Osteoblast (primary cell): ENCODE data around the gene ATXN7. TPM values are rescaled to one million over a fixed set of nuclear protein-coding genes. Genes with fewer than 3 reads are reported as not detected.

Source experiments
- DNase-seq: peaks from one replicate; pipeline ENCODE4 v3.0.0; 2011; ENCODE audit warnings: low spot score, mixed read lengths; ENCODE audit not compliant: insufficient read length; ENCODE audit errors: missing footprints
- H2AFZ ChIP-seq: 2 replicates; pipeline ENCODE4 v1.6.0; 2011; ENCODE audit warnings: mild to moderate bottlenecking, low read length
- H3K27ac ChIP-seq: 2 replicates; pipeline ENCODE4 v1.5.1; 2011; ENCODE audit warnings: mild to moderate bottlenecking, low read depth, low read length, moderate library complexity
- H3K27me3 ChIP-seq: 2 replicates; pipeline ENCODE4 v1.6.0; 2012; ENCODE audit warnings: mild to moderate bottlenecking, control low read depth, inconsistent platforms, low read length, moderate library complexity; ENCODE audit not compliant: insufficient read depth
- H3K36me3 ChIP-seq: 2 replicates; pipeline ENCODE4 v1.5.1; 2011; ENCODE audit warnings: mild to moderate bottlenecking, low read length, control low read depth, moderate library complexity; ENCODE audit not compliant: insufficient read depth
- H3K4me1 ChIP-seq: 2 replicates; pipeline ENCODE4 v1.5.1; 2011; ENCODE audit warnings: mild to moderate bottlenecking, low read length, control low read depth, moderate library complexity; ENCODE audit not compliant: insufficient read depth
- H3K4me2 ChIP-seq: 2 replicates; pipeline ENCODE4 v1.6.0; 2011; ENCODE audit warnings: mild to moderate bottlenecking, low read length; ENCODE audit not compliant: insufficient read depth
- H3K4me3 ChIP-seq: fragments of 200-600 bp; sonication (generic); 3 replicates; pipeline ENCODE4 v1.5.1; 2012; ENCODE audit warnings: mild to moderate bottlenecking, low read length, inconsistent platforms; ENCODE audit not compliant: insufficient read depth
- H3K79me2 ChIP-seq: 2 replicates; pipeline ENCODE4 v1.6.0; 2012; ENCODE audit warnings: mild to moderate bottlenecking, low read length, control low read depth, inconsistent platforms; ENCODE audit not compliant: insufficient read depth
- H3K9me3 ChIP-seq: 2 replicates; pipeline ENCODE4 v1.5.1; 2011; ENCODE audit warnings: low read depth, low read length, control low read depth
- H4K20me1 ChIP-seq: 2 replicates; pipeline ENCODE4 v1.6.0; 2012; ENCODE audit warnings: mild to moderate bottlenecking, low read length, control low read depth; ENCODE audit not compliant: insufficient read depth
- total RNA-seq: library from RNA; depleted of rRNA; stranded (reverse); fragments of >200 nt; gene quantifications from 2 replicates; pipeline ENCODE4 v1.2.3, GENCODE V29; 2012
- TF ChIP-seq, protein P1 (sequence below): IDR thresholded peaks from 2 replicates; pipeline ENCODE4 v1.5.1; 2011; ENCODE audit warnings: mild to moderate bottlenecking, low read depth, low read length, moderate library complexity; ENCODE audit errors: extremely low read depth

ATXN7 gene
- total RNA-seq, 1 donor: 17.0 TPM

DNA sequence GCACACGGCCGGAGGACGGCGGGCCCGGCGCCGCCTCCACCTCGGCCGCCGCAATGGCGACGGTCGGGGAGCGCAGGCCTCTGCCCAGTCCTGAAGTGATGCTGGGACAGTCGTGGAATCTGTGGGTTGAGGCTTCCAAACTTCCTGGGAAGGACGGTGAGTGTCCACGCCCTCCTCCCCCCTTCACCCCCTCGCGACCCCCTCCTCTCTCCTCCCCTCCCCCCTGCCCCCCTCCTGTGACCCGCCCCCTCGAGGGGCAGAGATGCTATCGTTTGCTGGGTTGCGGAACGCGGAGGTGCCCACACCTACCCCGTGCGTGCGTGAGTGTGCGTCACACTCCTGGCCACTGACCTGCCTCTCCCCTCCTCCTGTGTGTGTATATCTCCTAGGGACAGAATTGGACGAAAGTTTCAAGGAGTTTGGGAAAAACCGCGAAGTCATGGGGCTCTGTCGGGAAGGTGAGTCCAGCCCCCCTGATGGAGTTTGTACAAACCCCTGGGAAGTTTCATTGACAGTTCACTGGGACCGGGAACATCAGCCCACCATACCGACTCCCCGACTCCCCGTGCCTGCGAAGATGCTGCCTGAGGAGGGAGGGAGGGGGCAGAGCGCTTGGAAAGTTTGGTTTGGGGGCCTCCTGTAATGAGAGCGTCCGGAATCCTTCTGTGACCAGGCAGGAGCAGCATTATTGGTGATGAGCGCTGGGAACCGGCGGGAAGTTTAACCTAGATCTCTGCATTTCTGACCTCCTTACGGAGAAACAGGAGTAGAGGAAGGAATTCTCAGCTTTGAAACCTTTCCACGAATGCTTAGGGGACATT, 49.3 kb downstream of the ATXN7 start:
- Histone ChIP-seq H3K4me1 (peaks cover 32% of the 10 kb centered on the region), H3K27ac (peak overlapping the region; percentile 91), H4K20me1 (peaks cover 17% of the 10 kb centered on the region), H3K4me3 (peak overlapping the region; percentile 88), H3K4me2 (peak overlapping the region; percentile 87), H3K36me3 (peaks cover 24% of the 10 kb centered on the region), H3K27me3 (no peaks in the 10 kb centered on the region), H3K9me3 (no peaks in the 10 kb centered on the region), H2AFZ (peak overlapping the region; percentile 37), H3K79me2 (peaks cover 71% of the 10 kb centered on the region)
- TF ChIP-seq, protein P1, sequence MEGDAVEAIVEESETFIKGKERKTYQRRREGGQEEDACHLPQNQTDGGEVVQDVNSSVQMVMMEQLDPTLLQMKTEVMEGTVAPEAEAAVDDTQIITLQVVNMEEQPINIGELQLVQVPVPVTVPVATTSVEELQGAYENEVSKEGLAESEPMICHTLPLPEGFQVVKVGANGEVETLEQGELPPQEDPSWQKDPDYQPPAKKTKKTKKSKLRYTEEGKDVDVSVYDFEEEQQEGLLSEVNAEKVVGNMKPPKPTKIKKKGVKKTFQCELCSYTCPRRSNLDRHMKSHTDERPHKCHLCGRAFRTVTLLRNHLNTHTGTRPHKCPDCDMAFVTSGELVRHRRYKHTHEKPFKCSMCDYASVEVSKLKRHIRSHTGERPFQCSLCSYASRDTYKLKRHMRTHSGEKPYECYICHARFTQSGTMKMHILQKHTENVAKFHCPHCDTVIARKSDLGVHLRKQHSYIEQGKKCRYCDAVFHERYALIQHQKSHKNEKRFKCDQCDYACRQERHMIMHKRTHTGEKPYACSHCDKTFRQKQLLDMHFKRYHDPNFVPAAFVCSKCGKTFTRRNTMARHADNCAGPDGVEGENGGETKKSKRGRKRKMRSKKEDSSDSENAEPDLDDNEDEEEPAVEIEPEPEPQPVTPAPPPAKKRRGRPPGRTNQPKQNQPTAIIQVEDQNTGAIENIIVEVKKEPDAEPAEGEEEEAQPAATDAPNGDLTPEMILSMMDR: no peak
- peak; percentile 90 for DNase-seq

DNA sequence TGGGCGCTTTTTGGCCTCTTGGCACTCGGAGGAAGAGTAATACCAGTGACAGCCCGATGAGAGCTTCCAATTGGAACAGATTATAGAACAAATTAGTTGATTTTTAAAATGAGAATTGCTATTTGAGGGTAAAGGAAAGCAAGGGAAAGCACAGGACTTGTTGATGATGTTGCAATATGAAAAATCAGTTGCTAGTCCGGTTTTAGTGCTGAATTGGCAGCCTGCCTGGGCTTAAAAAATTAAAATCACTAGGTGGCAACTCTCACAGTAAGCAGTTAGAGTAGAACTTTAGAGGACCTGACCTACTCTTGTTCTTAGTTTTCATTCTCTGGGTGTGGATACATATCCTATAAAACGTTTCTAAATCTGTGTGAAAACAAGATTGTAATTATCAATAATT, 50.6 kb downstream of the ATXN7 start:
- Histone ChIP-seq H3K4me1 (peaks cover 41% of the 10 kb centered on the region), H3K4me3 (no peak overlapping the region), H4K20me1 (peaks cover 23% of the 10 kb centered on the region), H3K79me2 (peaks cover 75% of the 10 kb centered on the region), H3K27ac (peak overlapping the region; percentile 91), H3K4me2 (peak overlapping the region; percentile 87), H3K27me3 (no peaks in the 10 kb centered on the region), H3K9me3 (no peaks in the 10 kb centered on the region), H2AFZ (no peak overlapping the region), H3K36me3 (peaks cover 31% of the 10 kb centered on the region)
- peak; percentile 42 for DNase-seq
- TF ChIP-seq, protein P1: no peak

DNA sequence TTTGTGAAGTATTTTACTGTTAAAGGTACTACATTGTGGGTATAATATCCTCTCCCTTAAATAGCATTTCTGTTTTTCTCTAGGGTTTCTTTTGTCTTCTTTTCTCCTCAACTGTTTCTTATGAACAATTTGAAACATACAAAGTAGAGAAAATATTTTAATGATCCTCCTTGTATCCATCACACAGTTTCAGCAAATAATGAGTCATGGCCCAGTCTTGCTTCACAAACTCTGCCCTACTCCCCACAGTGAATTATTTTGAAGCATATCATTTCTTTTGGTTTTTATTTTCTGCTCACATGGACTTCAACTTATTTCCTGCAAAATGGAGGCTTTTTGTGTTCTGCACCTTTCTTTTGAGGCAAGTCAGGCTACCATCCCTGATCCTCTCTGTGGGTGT, 54.7 kb downstream of the ATXN7 start:
- H3K27ac ChIP-seq: peak overlapping the region; percentile 19
- H3K4me3 ChIP-seq: no peak overlapping the region
- peak; percentile 84 for DNase-seq
- H3K79me2 ChIP-seq: peaks cover 88% of the 10 kb centered on the region
- H4K20me1 ChIP-seq: peaks cover 24% of the 10 kb centered on the region
- no peaks in the 10 kb centered on the region for H3K9me3 ChIP-seq
- no peak overlapping the region for H2AFZ ChIP-seq
- H3K36me3 ChIP-seq: peaks cover 50% of the 10 kb centered on the region
- H3K27me3 ChIP-seq: no peaks in the 10 kb centered on the region
- TF ChIP-seq, protein P1: no peak
- H3K4me2 ChIP-seq: no peak overlapping the region
- peaks cover 26% of the 10 kb centered on the region for H3K4me1 ChIP-seq

DNA sequence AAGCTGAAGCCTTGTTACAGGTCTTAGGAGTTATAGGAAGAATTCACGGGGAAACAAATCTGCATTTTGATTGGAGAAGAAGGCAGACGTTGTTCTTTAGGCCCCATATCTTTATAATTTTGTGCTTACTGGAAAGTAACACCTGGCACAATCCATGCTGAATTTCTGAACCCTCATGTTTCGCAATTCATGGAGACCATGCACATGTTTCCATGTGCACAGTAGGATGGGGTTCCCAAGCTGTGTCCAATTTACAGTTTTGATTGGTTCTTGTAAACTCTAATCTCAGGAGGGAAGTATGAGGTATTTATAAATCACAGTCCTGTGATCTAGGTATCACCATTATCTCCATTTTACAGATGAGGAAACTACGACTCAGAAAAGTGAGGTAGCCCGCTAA, 56.3 kb downstream of the ATXN7 start:
- Histone ChIP-seq H2AFZ (no peak overlapping the region), H3K4me2 (no peak overlapping the region), H3K4me1 (peaks cover 16% of the 10 kb centered on the region), H3K36me3 (peaks cover 58% of the 10 kb centered on the region), H3K27me3 (no peaks in the 10 kb centered on the region), H3K9me3 (no peaks in the 10 kb centered on the region), H3K27ac (no peak overlapping the region), H4K20me1 (peaks cover 20% of the 10 kb centered on the region), H3K79me2 (peaks cover 88% of the 10 kb centered on the region), H3K4me3 (no peak overlapping the region)
- TF ChIP-seq, protein P1: no peak
- no peak for DNase-seq
